GM18867 (cell line): ENCODE data around the gene ARHGEF12.
"Not testable (repeated sequence)": the region's sequence is repeated elsewhere in the genome, so short reads cannot be mapped to it uniquely, and the experiment has no call there.

Experiments used
- ATAC-seq: cut with Tn5 transposase; IDR thresholded peaks from one replicate; pipeline ENCODE4 v1.9.1; 2021; ENCODE audit warnings: mild to moderate bottlenecking, moderate library complexity; ENCODE audit not compliant: unreplicated experiment

The ARHGEF12 gene

DNA sequence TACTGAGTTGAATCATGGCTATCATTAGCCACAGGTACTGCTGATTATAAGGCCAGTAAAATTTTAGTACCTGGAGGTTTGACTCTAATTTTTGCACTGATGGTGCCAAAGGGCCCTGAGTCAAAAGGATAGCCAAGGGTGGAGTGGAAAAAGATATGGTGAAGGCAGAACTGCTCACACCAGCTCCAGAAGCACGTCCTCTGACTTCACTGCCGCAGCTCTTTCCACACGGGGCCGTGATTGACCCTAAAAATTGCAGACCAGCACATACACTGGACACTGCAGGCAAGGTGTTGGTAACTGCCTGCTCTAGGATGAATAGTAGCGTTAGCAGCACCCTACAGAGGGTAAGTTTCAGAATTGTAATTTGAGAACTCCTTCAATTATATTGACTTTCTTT lies 149.9 kb downstream of the ARHGEF12 start:
- no peak for ATAC-seq

DNA sequence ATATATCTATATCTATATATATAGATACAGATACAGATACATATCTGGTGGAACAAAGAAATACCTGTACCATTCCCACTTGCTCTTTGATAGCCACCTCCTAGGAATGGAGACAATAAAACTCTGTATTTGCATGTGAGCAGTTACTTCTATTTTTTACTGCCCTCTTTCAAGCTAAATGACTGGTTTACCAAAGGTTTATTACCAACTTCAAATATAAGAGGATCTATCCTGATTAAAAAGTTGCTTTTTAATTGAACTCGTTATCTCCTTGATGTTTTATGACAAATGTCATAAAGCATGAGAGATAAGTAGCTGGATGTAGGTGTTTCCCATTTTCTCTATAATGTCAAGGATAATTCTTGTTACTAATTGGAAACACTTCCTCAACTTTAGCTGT lies 153.6 kb downstream of the ARHGEF12 start:
- ATAC-seq = no peak

DNA sequence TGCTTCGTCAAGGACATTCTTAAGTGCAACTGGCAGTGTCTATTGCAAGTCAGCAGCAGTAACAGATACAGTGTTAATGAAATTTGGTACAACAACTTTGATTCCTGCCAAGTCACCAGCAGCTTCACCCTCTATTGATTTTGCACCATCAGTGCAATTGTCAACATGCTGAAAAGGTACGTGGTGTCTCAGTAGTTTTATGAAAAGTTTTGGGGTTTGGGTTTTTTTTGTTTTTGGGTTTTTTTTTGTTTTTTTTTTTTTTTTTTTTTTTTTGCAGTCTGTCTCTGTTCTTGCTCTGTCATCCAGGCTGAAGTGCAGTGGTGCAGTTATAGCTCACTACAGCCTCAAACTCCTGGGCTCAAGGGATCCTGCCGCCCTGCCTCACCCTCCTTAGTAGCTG lies 156.3 kb downstream of the ARHGEF12 start:
- ATAC-seq = no peak

DNA sequence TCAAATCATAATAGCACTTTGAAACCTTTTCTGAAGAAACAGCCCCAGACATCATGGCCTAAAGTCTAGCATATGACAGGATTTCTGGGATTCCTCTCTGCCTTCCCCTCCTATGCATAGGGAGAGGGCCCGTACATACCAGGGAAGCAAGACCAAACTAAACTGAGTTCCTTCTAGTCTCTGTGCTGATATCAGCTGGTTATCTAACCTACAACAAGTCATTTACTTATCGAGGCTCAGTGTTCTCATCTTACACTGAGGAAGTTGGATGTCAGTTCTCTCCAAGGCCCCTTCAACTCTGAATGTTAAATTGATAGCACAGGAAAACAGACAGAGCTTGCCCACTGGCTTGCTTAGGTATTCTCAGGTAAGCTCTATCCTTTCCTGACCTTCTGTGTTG lies 158.4 kb downstream of the ARHGEF12 start:
- ATAC-seq = no peak

DNA sequence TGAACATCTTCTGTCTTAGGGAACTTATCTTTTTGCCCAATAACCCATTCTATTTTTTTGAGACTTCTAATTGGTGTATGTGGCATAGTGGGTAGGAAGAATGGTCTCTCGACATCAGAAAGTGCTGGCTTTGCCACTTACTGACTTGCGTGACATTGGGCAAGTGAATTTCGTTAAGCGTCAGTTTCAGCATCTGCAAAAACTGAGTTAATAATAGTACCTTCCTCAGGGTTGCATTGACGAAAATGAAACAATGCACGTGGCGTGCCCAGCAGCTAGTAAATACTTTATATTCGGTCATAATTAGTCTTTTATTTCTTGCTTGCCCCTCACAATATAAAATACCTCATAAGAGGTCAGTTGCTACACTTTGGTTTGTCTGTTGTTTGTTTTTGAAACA lies 162.9 kb downstream of the ARHGEF12 start:
- ATAC-seq = peak; percentile 51

DNA sequence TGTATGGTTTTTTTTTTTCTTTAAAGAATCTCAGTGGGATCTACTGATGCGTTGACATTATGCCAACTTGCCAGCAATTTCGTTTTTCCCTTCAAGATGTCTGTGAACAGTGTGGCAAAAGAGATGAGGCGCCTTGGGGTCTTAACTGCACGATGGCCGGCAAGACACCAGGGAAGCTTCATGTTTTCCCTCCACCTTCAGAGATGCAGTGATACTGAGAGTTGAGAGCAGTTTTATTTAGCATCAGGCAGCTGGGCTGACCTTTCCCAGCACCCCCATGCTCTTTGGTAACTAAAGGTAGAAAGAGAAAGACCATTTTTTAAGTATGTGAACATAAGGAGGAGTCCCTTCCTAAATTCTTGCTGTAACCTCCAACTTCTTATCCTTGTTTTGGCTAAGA lies 163.6 kb downstream of the ARHGEF12 start:
- ATAC-seq = peak; percentile 41

DNA sequence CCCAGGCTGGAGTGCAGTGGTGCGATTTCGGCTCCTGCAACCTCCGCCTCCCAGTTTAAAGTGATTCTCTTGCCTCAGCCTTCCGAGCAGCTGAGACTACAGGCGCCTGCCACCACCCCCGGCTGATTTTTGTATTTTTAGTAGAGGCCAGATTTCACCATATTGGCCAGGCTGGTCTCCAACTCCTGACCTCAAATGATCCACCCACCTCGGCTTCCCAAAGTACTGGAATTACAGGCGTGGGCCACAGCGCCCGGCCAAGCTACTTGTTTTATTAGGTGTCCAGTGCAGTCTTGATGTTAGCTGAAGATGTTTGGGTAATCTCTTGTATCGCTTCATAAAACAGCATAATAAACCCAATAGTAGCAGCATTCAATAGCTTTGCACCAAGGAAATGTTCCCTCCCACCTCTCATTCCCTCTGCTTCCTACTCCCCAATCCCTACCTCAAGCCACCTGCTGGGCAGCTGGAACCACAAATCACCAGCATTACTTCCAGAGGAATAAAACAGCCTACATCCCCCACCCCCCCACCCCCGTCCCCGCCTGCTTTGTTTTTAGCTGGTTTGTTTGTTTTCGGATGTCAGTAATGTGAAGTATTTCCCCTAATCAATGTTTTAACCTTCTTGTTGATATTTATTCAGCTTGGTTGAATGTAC lies 164.3 kb downstream of the ARHGEF12 start:
- peak; percentile 28 for ATAC-seq

DNA sequence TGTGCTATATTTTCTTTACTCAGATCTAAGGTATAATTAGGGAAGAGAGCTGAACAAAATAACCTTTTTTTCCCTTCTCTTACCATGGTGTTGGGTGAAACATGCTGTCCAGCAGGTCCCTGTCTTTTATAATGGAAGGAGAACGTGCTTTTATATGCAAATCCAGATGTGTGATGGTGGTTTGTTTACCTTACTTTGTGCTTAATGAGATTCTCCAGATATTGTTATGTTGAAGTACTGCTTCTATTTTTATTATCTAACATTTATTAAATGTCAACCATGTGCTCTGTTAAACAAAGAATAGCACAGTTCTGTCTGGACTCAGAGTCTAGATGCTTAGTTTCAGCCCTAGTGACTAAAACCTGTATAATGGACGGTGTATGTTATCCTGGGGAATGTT lies 165.2 kb downstream of the ARHGEF12 start:
- no peak for ATAC-seq

DNA sequence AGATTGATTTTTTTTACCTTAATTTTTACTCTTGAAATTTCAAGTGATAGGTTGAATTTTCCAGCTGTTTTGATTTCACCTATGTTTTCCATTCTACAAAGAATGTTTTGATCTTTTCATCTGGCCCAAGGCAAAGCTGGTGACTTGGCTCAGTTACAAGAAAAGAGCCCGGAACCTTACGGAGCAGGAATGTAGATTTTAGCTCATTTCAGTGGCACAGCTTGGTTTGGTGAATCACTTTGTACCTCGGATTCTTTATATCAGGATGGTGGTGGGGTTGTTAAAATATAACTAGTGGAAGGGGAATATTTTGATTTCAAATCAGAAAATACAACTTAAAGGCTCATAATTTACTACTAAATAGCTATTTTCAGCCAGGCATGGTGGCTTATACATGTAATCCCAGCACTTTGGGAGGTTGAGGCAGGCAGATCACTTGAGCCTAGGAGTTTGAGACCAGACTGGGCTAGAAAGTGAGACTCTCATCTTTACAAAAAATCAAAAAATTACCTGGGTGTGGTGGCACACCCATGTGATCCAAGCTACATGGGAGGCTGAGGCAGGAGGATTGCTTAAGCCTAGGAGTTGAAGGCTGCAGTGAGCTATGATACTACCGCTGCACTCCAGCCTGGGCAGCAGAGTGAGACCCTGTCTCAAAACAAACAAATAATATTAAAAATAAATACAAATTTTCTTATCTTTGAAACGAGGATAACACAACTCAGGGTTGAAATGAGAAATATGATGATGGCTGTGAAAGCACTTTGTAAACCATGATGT lies 166.0 kb downstream of the ARHGEF12 start:
- no peak for ATAC-seq

DNA sequence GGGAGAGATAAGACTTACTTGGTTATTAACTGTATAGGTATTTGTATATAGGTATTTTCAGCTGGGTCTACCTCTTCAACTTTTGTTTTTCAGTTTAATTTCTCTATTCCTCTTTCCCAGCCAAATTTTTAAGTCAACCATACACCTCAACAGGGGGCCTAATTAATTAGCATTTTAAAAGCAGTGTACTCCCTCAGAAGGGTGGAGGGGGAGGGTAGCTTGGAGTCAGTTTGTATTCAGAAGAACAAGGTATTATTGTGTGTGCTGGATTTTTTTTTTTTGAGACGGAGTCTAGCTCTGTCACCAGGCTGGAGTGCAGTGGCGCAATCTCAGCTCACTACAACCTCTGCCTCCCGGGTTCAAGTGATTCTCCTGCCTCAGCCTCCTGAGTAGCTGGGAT lies 167.3 kb downstream of the ARHGEF12 start:
- not testable (repeated sequence) for ATAC-seq

DNA sequence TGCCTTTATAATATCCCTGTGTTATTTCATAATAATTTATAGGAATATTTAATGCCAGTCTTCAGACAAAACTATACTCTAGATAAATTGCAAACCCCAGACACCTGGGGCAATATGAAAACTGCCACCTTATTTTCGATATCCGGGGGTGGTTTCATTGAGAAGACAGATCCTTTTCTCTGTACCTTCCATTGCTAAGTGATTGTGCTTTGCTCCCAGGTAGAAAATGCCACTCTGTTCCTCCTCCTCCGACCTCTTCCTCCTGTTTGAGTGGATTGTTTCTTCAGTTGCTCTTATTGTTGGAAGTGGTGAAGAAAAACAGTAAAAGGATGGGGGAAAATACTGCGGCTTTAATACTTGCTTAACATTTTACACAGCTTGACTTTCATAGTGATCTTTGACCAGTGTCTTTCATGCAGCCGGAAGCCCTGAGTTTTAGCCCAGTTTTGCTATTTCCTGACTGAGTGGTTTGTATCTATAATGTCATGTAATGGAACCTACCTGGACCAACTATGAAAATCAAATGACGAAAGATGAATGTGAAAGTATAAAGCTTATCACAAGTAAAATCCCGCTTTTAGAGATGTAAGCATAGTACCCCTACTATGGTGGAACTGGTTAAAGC lies 169.7 kb downstream of the ARHGEF12 start:
- ATAC-seq = no peak

DNA sequence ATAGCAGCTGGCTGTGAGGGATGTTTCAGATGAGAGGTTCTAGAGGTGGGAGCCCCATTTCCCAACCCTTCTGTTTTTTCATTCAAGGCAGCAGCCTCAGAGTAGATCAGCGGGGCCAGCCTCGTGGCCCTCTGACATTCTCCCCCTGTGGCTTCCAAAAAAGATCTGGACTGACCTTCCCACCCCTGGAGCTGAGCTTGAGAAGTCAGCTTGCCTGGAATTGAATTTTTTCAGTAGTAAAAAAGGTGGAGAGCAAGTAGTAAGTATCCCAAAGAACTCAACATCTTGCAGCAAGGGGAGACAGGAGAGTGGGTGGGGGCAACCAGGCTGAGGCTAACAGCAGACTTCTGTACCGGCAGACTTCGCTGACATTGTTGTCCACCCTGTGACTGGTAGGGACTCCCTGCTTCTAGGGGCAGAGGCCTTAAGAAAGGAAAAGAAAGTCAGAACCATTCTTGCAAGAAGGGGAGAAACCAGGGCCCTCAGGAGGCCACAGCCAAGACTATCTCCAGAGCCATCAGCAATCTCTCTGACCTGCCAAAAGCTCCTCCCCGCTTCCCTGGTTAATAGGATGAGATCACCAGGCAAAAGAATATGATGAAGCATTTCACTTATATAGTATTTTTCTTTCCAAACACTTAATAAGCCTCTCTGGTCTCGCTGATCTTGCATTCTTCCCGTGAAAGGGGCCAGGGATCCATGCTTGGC lies 173.3 kb downstream of the ARHGEF12 start:
- no peak for ATAC-seq

DNA sequence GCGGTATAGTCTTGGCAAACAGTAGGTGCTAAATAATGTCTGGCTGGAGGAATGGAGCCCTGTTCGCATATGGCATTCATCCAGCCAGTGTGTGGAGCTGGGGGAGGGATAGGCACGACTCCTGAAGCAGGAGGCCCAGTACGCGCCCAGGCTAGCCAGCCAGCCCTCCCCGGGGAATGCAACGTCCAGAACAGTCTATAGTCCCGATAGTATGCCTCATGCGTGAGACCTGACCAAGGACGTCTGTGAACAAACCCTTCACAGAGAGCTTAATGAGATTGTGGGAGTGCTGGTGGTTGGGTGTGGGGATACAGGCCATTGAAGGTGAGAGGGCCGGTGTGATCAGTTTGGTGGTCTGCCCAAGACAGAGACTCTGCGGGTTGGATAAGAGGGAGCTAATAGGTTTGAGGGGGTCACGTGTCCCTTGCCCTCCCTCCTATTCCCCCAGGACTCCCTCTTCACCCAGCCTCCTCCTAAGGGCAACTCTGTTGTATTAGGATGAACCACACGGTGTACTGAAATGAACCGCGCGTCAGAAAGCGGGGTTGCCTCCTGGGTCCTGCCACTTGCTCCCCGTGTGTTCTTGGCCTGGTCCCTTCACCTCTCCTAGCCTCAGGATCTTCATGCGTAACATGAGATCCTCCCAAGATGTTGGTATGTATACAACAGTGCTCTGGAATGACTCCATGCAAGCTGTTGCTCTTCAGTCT lies 174.3 kb downstream of the ARHGEF12 start:
- ATAC-seq = no peak

DNA sequence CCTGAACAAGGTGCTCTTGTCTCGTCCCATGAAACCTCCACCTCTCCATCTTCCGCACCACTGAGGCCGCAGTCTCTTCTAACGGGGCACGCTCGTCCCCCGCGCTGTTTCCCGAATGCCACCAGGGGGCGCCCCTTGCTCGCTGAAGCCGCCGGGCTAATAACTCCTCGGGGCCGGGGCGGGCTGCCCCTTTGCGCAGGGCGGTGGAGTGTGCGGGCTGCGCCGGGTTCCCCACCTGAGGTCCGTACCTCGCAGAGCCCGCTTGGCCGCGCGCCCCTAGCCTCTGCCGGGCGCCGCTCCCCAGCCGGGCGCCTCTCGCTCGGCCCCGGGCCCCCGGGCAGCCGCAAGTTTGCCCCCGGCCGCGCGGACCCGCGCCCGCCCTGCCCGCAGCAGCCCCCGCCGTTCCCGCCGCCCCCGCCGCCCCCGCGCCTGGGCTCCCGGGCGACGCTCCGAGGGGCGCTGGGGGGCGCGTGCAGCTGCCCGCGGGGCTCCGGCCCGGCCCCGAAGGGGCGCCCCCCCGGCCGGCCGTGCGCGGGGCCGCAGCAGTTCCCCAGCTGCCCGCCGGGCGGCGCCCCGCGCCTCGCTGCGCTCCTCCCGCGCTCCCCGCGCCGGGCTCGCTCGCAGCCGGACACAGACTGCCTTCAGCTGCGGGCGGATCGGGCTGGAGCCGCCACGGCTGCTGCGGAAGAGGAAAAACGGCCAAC lies 175.1 kb downstream of the ARHGEF12 start, which contains the start of gene GRIK4:
TSS of gene GRIK4 (plus strand) at position 633 of the 704 bp plus-strand sequence. CDS start 148,571 bp downstream, outside the sequence.
- ATAC-seq = peak; percentile 90

DNA sequence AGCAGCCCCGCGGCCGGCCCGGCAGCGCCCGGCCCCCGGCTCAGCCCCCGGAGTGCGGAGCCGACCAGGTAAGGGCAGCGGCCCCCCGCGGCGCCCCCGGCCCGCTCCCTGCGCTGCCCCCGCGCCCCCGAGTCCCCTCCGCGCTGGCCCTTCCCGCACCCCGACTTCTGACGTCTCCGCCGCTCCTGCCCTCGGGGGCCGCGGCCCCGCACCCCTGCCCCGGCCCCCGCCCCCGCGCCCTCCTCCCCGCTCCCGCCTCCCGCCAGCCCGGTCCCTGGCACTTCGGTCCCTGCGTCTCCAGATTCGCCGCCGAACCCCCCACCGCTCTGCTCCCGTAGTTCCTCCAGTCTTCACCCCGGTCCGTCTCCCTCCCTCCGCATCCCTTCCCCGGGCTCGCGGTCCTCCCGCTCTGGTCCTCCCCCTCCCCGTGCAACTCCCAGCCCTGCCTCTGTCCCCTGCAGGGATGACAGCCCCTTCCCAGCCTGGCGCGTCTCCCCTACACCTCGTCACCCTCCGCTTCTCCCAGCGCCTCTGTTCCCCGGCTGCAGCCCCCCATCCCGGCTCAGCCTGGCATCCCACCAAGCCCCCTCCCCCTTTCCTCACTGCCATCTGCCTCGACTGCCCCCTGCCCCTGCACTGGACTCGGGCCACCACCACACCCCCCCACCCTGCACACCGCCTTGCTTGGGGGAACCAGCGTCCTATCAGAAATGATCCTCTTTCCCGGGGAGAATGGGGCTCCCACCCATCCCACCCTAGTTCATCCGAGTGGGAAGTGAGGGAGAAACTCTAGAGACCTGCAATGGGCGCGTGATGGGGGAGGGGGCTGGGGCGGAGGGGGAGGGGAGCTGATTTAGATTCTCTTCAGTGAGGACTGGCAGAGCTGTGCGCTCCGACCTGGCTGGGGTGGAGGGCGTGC lies 175.9 kb downstream of the ARHGEF12 start:
- peak; percentile 5 for ATAC-seq

DNA sequence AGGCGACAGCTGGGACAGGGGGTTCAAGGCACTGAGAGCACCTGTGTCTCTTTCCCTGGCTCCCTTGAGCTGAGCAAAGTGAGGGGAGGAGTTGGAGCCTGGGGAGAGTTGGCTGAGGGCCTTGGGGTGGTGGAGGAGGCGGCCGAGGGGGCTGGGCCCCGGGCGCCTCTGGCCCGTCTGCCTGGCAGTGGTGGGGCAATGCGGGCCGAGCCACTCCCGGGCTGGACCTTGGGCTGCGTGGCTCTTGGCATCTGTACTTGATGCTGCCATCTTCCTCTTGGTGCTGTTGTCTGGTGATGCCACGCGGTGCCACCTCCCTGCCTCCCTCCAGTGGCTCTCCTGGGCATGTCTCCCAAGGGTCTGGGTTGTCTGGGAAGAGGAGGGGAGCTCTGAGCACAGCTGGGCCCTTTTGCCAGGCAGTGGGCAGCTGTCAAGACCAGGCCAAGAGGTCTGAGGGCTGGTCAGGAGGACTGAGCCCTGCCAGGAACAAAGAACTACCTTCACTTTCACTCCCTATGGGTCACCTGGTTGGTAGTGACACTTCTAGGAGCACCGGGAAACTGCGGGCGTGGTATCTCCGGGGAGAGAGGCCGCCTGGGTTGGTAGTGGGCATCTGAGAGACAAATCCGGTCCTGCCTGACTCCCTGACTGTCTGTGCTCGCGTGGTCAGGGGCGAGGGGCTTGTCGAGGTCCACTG lies 176.7 kb downstream of the ARHGEF12 start:
- no peak for ATAC-seq

DNA sequence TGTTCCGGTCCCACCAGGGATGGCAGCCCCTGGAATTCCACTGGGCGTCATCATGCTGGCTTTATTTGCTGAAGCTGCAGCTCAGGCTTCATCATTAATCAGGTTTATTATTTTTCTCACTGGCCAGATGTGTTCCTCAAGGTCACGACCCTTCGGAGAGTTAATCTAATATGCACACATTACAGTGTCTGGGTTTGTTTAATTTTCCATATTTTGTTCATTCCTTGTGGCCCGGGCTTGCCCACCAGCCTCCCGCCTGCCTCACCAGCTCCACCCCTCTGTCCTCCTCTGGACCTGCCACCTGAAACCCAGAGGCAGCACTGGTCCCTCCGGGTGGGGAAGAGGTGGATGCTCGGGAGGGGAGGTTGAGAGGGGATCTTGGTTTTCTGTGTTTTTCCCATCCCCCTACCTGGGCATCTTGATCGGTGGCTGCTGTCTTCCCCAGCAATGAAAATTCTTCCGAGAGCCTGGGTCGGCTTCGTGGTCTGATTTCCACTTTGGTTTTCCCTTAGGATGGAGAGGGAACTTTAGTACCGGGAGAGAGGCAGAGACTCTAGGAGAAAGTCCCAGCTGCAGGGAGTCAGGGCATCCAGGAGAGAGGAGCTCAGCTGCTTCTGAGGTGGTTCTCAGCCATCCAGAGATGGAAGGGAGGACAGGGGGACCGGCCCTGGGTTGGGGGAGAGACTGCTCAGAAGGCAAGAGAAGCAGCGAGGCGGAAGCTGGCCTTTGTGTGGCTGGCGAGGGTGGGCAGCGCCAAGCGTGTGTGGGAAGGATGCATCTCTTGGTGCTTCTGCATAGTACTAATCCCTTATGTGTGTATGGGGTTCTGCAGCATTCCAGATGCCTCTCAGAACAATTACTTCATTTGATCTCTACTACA lies 177.5 kb downstream of the ARHGEF12 start:
- no peak for ATAC-seq
